SH-SY5Y (cell line): Measurements from ENCODE around the gene MARK4.

ENCODE experiments used
- GATA2 ChIP-seq: IDR thresholded peaks from 2 replicates; pipeline ENCODE4 v1.6.1; 2011; ENCODE audit warnings: mild to moderate bottlenecking, low read depth, low read length
- GATA3 ChIP-seq: IDR thresholded peaks from 2 replicates; pipeline ENCODE4 v1.6.1; 2011; ENCODE audit warnings: low read depth, mild to moderate bottlenecking, low read length, moderate library complexity

- no peak for TF ChIP-seq GATA2
- TF ChIP-seq GATA3: no peak
Measured at GRCh38 chr19:45340232-45340898, 89.3 kb downstream of the MARK4 start, which contains the start of gene KLC3.
